Neural progenitor cell (in vitro differentiated cells): ENCODE measurements around the gene CHTF18. TPM values are rescaled to one million over a fixed set of nuclear protein-coding genes. Genes with fewer than 3 reads are reported as not detected.
"Not testable (repeated sequence)": the region's sequence is repeated elsewhere in the genome, so short reads cannot be mapped to it uniquely, and the experiment has no call there.

ENCODE experiments used
- DNase-seq: peaks from one replicate; pipeline ENCODE4 v3.0.0-alpha.2; 2016; ENCODE audit warnings: low spot score
- H2AFZ ChIP-seq: fragments of 200-600 bp; sonication (generic); replicated peaks from 2 replicates; pipeline ENCODE4 v1.6.1; 2016; ENCODE audit warnings: antibody characterized with exemption
- H3F3A ChIP-seq: fragments of 200-600 bp; sonication (generic); 2 replicates; pipeline ENCODE4 v1.6.1; 2016; ENCODE audit warnings: antibody characterized with exemption, low read depth
- H3K27ac ChIP-seq: fragments of 200-600 bp; sonication (generic); 2 replicates; pipeline ENCODE4 v1.5.1; 2016; ENCODE audit warnings: mild to moderate bottlenecking
- H3K27me3 ChIP-seq: fragments of 200-600 bp; sonication (generic); 2 replicates; pipeline ENCODE4 v1.6.1; 2016; ENCODE audit warnings: mild to moderate bottlenecking, moderate library complexity
- H3K36me3 ChIP-seq: fragments of 200-600 bp; sonication (generic); 2 replicates; pipeline ENCODE4 v1.5.1; 2016
- H3K4me1 ChIP-seq: fragments of 200-600 bp; sonication (generic); 2 replicates; pipeline ENCODE4 v1.6.1; 2016; ENCODE audit warnings: mixed run types
- H3K4me2 ChIP-seq: fragments of 200-600 bp; sonication (generic); 2 replicates; pipeline ENCODE4 v1.6.1; 2016
- H3K4me3 ChIP-seq: fragments of 200-600 bp; sonication (generic); 2 replicates; pipeline ENCODE4 v1.5.1; 2016
- H3K79me2 ChIP-seq: fragments of 200-600 bp; sonication (generic); 2 replicates; pipeline ENCODE4 v1.6.1; 2016; ENCODE audit warnings: low read depth
- H3K9ac ChIP-seq: fragments of 200-600 bp; sonication (generic); 2 replicates; pipeline ENCODE4 v1.6.1; 2016
- H3K9me3 ChIP-seq: fragments of 200-600 bp; sonication (generic); 2 replicates; pipeline ENCODE4 v1.5.1; 2016; ENCODE audit warnings: low read depth
- H4K20me1 ChIP-seq: fragments of 200-600 bp; sonication (generic); 2 replicates; pipeline ENCODE4 v1.6.1; 2016; ENCODE audit warnings: low read depth
- H3K27ac Mint-ChIP-seq: 3 replicates; pipeline ENCODE4 v1.8.0; 2021; ENCODE audit warnings: mixed read lengths
- H3K27me3 Mint-ChIP-seq: 2 replicates; pipeline ENCODE4 v1.8.0; 2022; ENCODE audit warnings: low read depth, mild to moderate bottlenecking, inconsistent platforms, moderate library complexity, mixed read lengths; ENCODE audit not compliant: insufficient read depth
- H3K36me3 Mint-ChIP-seq: 3 replicates; pipeline ENCODE4 v1.8.0; 2021; ENCODE audit warnings: mixed read lengths
- H3K4me1 Mint-ChIP-seq: 3 replicates; pipeline ENCODE4 v1.8.0; 2021; ENCODE audit warnings: mixed read lengths
- H3K4me3 Mint-ChIP-seq: 3 replicates; pipeline ENCODE4 v1.8.0; 2021; ENCODE audit warnings: mild to moderate bottlenecking, moderate library complexity, mixed read lengths
- H3K9me3 Mint-ChIP-seq: 3 replicates; pipeline ENCODE4 v1.8.0; 2020; ENCODE audit warnings: mixed read lengths
- CTCF ChIP-seq: fragments of 200-600 bp; sonication (generic); IDR thresholded peaks from 2 replicates; pipeline ENCODE4 v1.5.1; 2017; ENCODE audit warnings: antibody characterized with exemption, mild to moderate bottlenecking
- EZH2 ChIP-seq: fragments of 200-600 bp; sonication (generic); IDR thresholded peaks from 2 replicates; pipeline ENCODE4 v1.6.1; 2017; ENCODE audit warnings: antibody characterized with exemption, mild to moderate bottlenecking, moderate library complexity
- EZH2phosphoT487 ChIP-seq: fragments of 200-600 bp; sonication (generic); IDR thresholded peaks from 2 replicates; pipeline ENCODE4 v1.6.1; 2017; ENCODE audit warnings: antibody characterized with exemption
- total RNA-seq: library from RNA; depleted of rRNA; stranded (reverse); fragments of >200 nt; gene quantifications from 2 replicates; pipeline ENCODE4 v1.2.3, GENCODE V29; 2015; ENCODE audit warnings: low replicate concordance

CHTF18 gene
- total RNA-seq, 1 donor from 2014 or later = 35.6 TPM

- no peaks in the 10 kb centered on the region for H3K27me3 ChIP-seq
- no peak overlapping the region for H3K4me2 ChIP-seq
- H4K20me1 ChIP-seq = no peaks in the 10 kb centered on the region
- no peaks in the 10 kb centered on the region for H3K4me1 ChIP-seq
- no peak overlapping the region for H3K9ac ChIP-seq
- Mint-ChIP-seq H3K27me3 (peaks cover 2% of the 10 kb centered on the region), H3K4me1 (no peaks in the 10 kb centered on the region), H3K4me3 (no peak overlapping the region), H3K9me3 (peaks cover 29% of the 10 kb centered on the region), H3K36me3 (peaks cover 2% of the 10 kb centered on the region), H3K27ac (no peak overlapping the region)
- H3K27ac ChIP-seq = no peak overlapping the region
- no peak overlapping the region for H2AFZ ChIP-seq
- no peaks in the 10 kb centered on the region for H3K36me3 ChIP-seq
- H3K4me3 ChIP-seq = no peak overlapping the region
- H3F3A ChIP-seq = no peaks in the 10 kb centered on the region
- H3K9me3 ChIP-seq = no peaks in the 10 kb centered on the region
- no peak for TF ChIP-seq EZH2
- no peak for TF ChIP-seq CTCF
- TF ChIP-seq EZH2phosphoT487 = no peak
- H3K79me2 ChIP-seq = no peaks in the 10 kb centered on the region
- DNase-seq = no peak
Observed at GRCh38 chr16:836221-836620, 47.8 kb downstream of the CHTF18 start.

DNA sequence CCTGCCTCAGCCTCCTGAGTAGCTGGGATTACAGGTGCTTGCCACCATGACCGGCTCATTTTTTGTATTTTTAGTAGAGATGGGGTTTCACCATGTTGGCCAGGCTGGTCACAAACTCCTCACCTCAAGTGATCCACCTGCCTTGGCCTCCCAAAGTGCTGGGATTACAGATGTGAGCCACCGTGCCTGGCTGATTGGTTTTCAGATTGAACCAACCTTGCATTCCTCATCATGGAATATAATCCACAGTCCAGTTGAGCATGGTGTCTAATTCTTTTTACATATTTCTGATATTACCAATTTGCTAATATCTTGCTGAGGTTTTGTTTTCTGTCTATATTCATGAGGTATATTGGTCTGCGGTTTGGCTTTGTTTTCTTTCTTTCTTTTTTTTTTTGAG, 48.4 kb downstream of the CHTF18 start:
- H3K4me1 ChIP-seq, H3K27ac Mint-ChIP-seq, H3K27me3 ChIP-seq, H3F3A ChIP-seq, H3K9me3 ChIP-seq, H3K27ac ChIP-seq, H3K36me3 Mint-ChIP-seq, H3K27me3 Mint-ChIP-seq, H3K4me1 Mint-ChIP-seq, H3K4me3 Mint-ChIP-seq, H3K4me2 ChIP-seq, H4K20me1 ChIP-seq, H3K9ac ChIP-seq, H3K4me3 ChIP-seq, H3K36me3 ChIP-seq, H2AFZ ChIP-seq, H3K79me2 ChIP-seq, DNase-seq: not testable (repeated sequence)
- H3K9me3 Mint-ChIP-seq = peaks cover 29% of the 10 kb centered on the region

- Histone ChIP-seq H4K20me1 (no peaks in the 10 kb centered on the region), H3K9me3 (no peaks in the 10 kb centered on the region), H3K79me2 (no peaks in the 10 kb centered on the region), H3K4me3 (no peak overlapping the region), H3K36me3 (no peaks in the 10 kb centered on the region), H3K4me2 (no peak overlapping the region), H3F3A (no peaks in the 10 kb centered on the region), H3K9ac (no peak overlapping the region), H3K4me1 (no peaks in the 10 kb centered on the region), H2AFZ (no peak overlapping the region), H3K27ac (no peak overlapping the region), H3K27me3 (no peaks in the 10 kb centered on the region)
- no peak for DNase-seq
- Mint-ChIP-seq H3K27me3 (peaks cover 2% of the 10 kb centered on the region), H3K36me3 (peaks cover 2% of the 10 kb centered on the region), H3K4me1 (peaks cover 6% of the 10 kb centered on the region), H3K9me3 (peaks cover 29% of the 10 kb centered on the region), H3K4me3 (no peak overlapping the region), H3K27ac (no peak overlapping the region)
- TF ChIP-seq EZH2 (no peak), CTCF (no peak), EZH2phosphoT487 (no peak)
Observed at GRCh38 chr16:838741-839140, 50.3 kb downstream of the CHTF18 start.

DNA sequence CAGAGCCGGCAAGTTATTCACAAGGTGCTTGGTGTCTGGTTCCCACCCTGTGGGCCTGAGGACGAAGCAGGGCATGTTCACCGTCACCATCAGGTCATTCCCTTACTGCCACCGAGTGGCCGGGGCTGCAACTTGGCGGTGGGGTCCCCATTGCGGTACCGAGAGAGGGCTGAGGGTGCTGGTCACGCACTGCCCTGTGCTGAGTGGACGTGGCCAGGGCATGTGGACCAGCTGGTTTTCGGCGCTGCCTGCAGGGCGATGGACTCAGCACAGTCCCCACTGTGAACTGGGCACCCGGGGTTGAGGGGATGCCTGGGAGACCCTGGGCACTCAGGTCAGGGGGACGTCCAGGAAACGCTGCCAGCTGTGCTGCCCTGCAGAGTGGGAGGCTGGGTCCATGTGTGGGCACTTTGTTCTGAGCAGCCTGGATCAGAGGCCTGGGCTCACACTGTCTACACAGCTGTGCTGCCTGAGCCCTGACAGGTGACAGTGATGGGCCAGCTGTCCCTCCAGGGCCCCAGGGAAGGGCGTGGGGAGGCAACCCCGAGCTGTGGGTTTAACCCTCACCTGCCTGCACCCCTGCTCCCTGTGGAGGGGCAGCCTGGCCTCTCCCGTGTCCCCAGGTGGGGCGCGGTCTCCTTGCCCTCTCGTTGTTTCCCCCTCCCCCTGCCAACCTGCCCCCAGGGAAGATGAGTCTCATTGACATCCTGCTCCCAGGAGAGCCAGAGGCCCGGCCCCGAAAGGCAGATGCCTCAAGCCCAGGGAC, 51.4 kb downstream of the CHTF18 start:
- Mint-ChIP-seq H3K27ac (no peak overlapping the region), H3K9me3 (peaks cover 23% of the 10 kb centered on the region), H3K36me3 (peaks cover 2% of the 10 kb centered on the region), H3K27me3 (peaks cover 2% of the 10 kb centered on the region), H3K4me3 (no peak overlapping the region), H3K4me1 (peaks cover 6% of the 10 kb centered on the region)
- H3K27me3 ChIP-seq = no peaks in the 10 kb centered on the region
- no peaks in the 10 kb centered on the region for H3K79me2 ChIP-seq
- H3K9me3 ChIP-seq = no peaks in the 10 kb centered on the region
- no peak overlapping the region for H3K9ac ChIP-seq
- TF ChIP-seq CTCF (no peak), EZH2phosphoT487 (no peak), EZH2 (no peak)
- H3K4me2 ChIP-seq = no peak overlapping the region
- no peaks in the 10 kb centered on the region for H3K36me3 ChIP-seq
- no peak overlapping the region for H3K27ac ChIP-seq
- no peaks in the 10 kb centered on the region for H4K20me1 ChIP-seq
- no peaks in the 10 kb centered on the region for H3K4me1 ChIP-seq
- no peak overlapping the region for H2AFZ ChIP-seq
- no peaks in the 10 kb centered on the region for H3F3A ChIP-seq
- no peak overlapping the region for H3K4me3 ChIP-seq
- DNase-seq = no peak
